Measurements from ENCODE around the gene B4GALNT4. TPM values are rescaled to one million over a fixed set of nuclear protein-coding genes. Genes with fewer than 3 reads are reported as not detected.
"Not testable (repeated sequence)": the region's sequence is repeated elsewhere in the genome, so short reads cannot be mapped to it uniquely, and the experiment has no call there.

The B4GALNT4 gene
- total RNA-seq, 1 donor from 2014 or later: 1.9 TPM

DNA sequence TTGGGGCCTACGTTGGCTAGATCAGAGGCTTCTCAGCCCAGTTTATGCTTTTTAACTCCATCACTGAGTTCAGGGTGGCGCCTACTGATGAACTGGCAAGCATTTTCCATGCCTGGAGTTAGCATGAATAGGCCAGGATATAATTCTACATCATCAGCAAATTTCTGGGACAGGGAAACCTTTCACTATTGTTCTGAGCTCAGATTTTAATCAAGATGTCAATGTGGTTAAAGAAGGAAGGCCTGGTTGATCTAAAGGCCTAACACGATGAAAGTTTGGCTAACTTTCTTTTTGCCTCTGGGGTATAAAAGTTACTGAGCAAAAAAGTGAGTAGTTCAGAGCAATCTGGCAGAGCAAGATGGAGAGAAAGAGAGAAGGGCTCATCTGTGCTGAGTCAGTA lies 27.0 kb upstream of the B4GALNT4 start:
- no peak for TF ChIP-seq CTCF (IDR thresholded peaks at IDR 0.05)
- ATAC-seq (no peak), DNase-seq (no peak)
- intact Hi-C loops (cut with DNase I): no loop called here
- Histone ChIP-seq H3K4me1 (peaks cover 6% of the 10 kb centered on the region), H3K36me3 (no peaks in the 10 kb centered on the region), H3K4me3 (no peak overlapping the region), H3K27ac (no peak overlapping the region), H3K9me3 (no peaks in the 10 kb centered on the region), H3K27me3 (no peaks in the 10 kb centered on the region)

DNA sequence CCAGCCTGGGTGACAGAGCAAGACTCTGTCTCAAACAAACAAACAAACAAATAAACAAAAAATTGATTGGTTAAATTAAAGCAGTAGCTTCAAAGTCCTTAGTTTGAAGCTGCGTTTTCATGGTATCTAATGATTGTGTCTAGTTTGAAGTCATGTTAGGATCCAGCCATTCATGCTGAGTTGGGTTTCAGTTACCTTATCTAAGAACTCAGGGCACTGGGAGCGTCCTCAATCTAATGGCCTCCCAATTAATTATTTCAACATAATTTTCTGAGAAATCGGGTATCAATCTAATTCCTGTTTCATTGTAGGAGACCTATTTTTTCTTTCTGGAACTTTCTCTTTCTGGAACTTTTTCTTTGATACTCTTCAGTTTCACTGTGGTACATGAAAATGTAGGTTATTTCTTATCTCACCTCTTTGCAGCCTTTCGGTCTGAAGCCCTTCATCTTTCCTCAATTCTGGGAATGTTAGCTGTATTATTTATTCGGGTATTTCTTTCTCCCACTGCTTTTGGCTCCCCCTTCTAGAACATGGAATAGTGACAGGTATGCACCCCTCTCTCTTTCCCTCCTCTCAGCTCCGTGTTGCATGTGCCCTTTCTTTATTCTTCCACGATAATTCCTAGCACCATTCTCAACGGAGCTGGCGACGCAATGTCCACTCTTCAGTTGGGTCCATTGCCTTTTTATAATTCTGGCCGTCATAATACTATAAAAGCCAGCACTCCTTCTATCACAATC lies 24.3 kb upstream of the B4GALNT4 start:
- no peak for TF ChIP-seq CTCF (IDR thresholded peaks at IDR 0.05)
- no peak for ATAC-seq
- H3K36me3 ChIP-seq: no peaks in the 10 kb centered on the region
- no peaks in the 10 kb centered on the region for H3K9me3 ChIP-seq
- intact Hi-C loops (cut with DNase I): no loop called here
- H3K4me1 ChIP-seq: peaks cover 6% of the 10 kb centered on the region
- no peak for DNase-seq
- no peaks in the 10 kb centered on the region for H3K27me3 ChIP-seq
- no peak overlapping the region for H3K27ac ChIP-seq
- no peak overlapping the region for H3K4me3 ChIP-seq

GRCh38 chr11:346529-346928 lies 22.8 kb upstream of the B4GALNT4 start:
- H3K36me3 ChIP-seq: no peaks in the 10 kb centered on the region
- H3K27me3 ChIP-seq: no peaks in the 10 kb centered on the region
- H3K4me3 ChIP-seq: no peak overlapping the region
- intact Hi-C loops (cut with DNase I): no loop called here
- TF ChIP-seq CTCF (IDR thresholded peaks at IDR 0.05): no peak
- DNase-seq (peak; percentile 25), ATAC-seq (no peak)
- H3K4me1 ChIP-seq: peaks cover 6% of the 10 kb centered on the region
- no peaks in the 10 kb centered on the region for H3K9me3 ChIP-seq
- no peak overlapping the region for H3K27ac ChIP-seq

DNA sequence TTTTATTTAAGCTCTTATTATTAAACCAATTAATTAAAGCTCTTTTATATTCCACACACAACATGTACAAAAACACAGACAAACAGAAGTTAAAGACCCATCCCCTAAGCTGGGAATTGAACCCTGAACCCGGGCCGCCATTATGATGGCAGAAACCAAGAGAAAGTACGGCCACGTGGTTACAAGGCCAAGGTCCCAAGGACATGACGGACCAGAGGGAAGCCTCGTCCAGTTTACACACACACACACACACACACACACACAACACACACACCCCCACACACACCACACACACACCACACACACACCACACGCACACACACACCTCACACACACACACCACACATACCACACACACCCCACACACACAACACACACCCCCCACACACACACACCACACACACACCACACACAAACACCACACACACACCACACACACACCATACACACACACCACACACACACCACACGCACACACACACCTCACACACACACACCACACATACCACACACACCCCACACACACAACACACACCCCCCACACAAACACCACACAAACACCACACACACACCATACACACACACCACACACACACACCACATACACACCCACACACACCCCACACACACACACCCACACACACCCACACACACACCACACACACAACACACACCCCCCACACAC lies 19.9 kb upstream of the B4GALNT4 start:
- intact Hi-C loops (cut with DNase I); H3K27ac ChIP-seq; H3K27me3 ChIP-seq; ATAC-seq; H3K4me3 ChIP-seq; H3K36me3 ChIP-seq; H3K9me3 ChIP-seq: not testable (repeated sequence)
- H3K4me1 ChIP-seq: peaks cover 19% of the 10 kb centered on the region
- DNase-seq: peak; percentile 3

DNA sequence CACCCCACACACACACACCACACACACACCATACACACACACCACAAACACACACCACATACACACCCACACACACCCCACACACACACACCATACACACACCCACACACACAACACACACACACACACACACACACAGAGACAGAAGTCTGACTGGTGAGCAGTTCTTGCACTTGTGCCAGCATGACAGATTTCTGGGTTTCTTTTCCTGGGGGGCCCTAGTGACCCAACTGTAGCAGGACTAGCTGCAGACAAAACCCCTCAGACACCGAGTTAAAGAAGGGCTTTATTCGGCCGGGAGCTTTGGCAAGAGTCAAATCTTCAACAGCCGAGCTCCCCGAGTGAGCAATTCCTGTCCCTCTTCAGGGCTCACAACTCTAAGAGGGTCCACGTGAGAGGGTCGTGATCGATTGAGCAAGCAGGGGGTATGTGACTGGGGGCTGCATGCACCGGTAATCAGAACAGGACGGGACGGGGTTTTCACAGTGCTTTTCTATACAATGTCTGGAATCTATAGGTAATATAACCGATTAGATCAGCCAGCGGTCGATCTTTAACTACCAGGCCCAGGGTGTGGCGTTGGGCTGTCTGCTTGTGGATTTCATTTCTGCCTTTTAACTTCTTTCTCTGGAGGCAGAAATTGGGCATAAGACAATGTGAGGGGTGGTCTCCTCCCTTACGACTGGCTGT lies 19.1 kb upstream of the B4GALNT4 start:
- H3K27ac ChIP-seq; H3K4me3 ChIP-seq; H3K27me3 ChIP-seq; H3K9me3 ChIP-seq; intact Hi-C loops (cut with DNase I); ATAC-seq; H3K36me3 ChIP-seq: not testable (repeated sequence)
- H3K4me1 ChIP-seq: peaks cover 24% of the 10 kb centered on the region
- DNase-seq: peak; percentile 29

- Histone ChIP-seq H3K9me3 (no peaks in the 10 kb centered on the region), H3K27ac (no peak overlapping the region), H3K36me3 (no peaks in the 10 kb centered on the region), H3K4me3 (no peak overlapping the region), H3K27me3 (no peaks in the 10 kb centered on the region), H3K4me1 (peaks cover 30% of the 10 kb centered on the region)
- DNase-seq: no peak
- TF ChIP-seq CTCF (IDR thresholded peaks at IDR 0.05): no peak
- intact Hi-C loops (cut with DNase I): no loop called here
- no peak for ATAC-seq
Measured at GRCh38 chr11:350723-351255, 18.5 kb upstream of the B4GALNT4 start.
